ENCODE measurements around the gene L3MBTL3. TPM values are rescaled to one million over a fixed set of nuclear protein-coding genes. Genes with fewer than 3 reads are reported as not detected.

Gene L3MBTL3
- total RNA-seq, 1 experiment from 2014 or later, result 4.7 TPM

DNA sequence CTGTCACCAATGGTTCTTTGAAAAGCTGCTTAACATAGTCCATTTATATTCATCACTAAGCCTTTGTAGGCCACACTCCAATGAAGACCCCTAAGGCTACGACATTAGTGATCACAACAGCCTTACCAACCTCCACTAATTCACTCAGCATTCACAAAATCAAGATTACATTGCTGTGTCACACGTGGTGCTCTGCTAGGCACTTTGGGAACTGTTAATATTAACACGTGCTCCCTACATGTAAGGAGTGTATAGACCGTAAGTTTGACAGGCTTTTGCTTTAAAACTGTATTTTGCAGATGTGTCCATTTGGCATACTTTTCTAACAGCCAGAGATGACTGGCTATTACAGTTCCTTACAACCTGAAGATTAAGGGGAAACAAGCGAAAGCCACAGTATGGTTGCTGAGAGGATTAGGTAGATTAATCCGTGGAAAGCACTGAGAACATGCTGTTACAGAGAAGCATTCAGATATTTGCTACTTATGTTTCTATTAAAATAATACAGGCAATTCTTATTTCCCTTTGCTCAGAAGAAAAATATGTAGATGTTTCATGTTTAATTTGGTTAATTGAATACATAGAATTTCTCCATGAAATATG lies 134.6 kb downstream of the L3MBTL3 start:
- no peaks in the 10 kb centered on the region for H3K23me2 ChIP-seq (ENCODE audit: insufficient read length, low read depth, low read length, poor library complexity, severe bottlenecking)
- TF ChIP-seq, protein P1, sequence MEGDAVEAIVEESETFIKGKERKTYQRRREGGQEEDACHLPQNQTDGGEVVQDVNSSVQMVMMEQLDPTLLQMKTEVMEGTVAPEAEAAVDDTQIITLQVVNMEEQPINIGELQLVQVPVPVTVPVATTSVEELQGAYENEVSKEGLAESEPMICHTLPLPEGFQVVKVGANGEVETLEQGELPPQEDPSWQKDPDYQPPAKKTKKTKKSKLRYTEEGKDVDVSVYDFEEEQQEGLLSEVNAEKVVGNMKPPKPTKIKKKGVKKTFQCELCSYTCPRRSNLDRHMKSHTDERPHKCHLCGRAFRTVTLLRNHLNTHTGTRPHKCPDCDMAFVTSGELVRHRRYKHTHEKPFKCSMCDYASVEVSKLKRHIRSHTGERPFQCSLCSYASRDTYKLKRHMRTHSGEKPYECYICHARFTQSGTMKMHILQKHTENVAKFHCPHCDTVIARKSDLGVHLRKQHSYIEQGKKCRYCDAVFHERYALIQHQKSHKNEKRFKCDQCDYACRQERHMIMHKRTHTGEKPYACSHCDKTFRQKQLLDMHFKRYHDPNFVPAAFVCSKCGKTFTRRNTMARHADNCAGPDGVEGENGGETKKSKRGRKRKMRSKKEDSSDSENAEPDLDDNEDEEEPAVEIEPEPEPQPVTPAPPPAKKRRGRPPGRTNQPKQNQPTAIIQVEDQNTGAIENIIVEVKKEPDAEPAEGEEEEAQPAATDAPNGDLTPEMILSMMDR (conservative IDR thresholded peaks at IDR 0.05), result no peak

More for the DNA sequence above, 134.6 kb downstream of the L3MBTL3 start:
- H3K4me1 ChIP-seq (ENCODE audit: insufficient read depth, low read length), result peaks cover 2% of the 10 kb centered on the region; the same call in 1 of the 2 replicates
- no peaks in the 10 kb centered on the region for H4K20me1 ChIP-seq (ENCODE audit: control insufficient read depth, insufficient read depth, insufficient read length)
- no peak overlapping the region for H4K8ac ChIP-seq (replicated peaks; ENCODE audit: insufficient read length, low read depth, low read length)
- H3K79me1 ChIP-seq (ENCODE audit: insufficient read depth, low read depth, low read length, poor library complexity, severe bottlenecking), result no peaks in the 10 kb centered on the region
- no peak overlapping the region for H3K9ac ChIP-seq (ENCODE audit: extremely low read depth, insufficient read length, low read length)
- no peak overlapping the region for H3K18ac ChIP-seq (ENCODE audit: insufficient read length, low read depth, low read length)
- Mint-ChIP-seq H3K4me1 (peaks cover 5% of the 10 kb centered on the region in 2 experiments; a peak in 3 of 4 replicates), H3K27me3 (ENCODE audit: low read depth) (no peaks in the 10 kb centered on the region), H3K4me3 (no peak overlapping the region), H3K9me3 (peaks cover under 1 to 1% of the 10 kb centered on the region in 2 experiments; a peak in 3 of 5 replicates), H3K36me3 (ENCODE audit: insufficient read depth in 1 of 3, low read depth in 3 of 3) (peaks cover 0 to under 1% (median under 1%) of the 10 kb centered on the region in 3 experiments; a peak in 5 of 7 replicates), H3K27ac (no peak overlapping the region; a peak in 1 of 7 replicates)
- no peak overlapping the region for H2AK5ac ChIP-seq (ENCODE audit: insufficient read length, low read length)
- no peak overlapping the region for H4K5ac ChIP-seq (ENCODE audit: insufficient read length, low read depth, low read length)
- no CpG with 5 or more reads among the region's 6 CpGs for WGBS (ENCODE audit: extremely low coverage, insufficient read length, low lambda C conversion rate)
- no peaks in the 10 kb centered on the region for H3K27me3 ChIP-seq (ENCODE audit: insufficient read depth, low read length)
- no peaks in the 10 kb centered on the region for H3K9me3 ChIP-seq (ENCODE audit: control insufficient read depth, low read depth, low read length)
- no peak overlapping the region for H2BK12ac ChIP-seq (ENCODE audit: insufficient read length, low read depth, low read length)
- H4K91ac ChIP-seq (ENCODE audit: insufficient read length, low read depth, low read length), result no peak overlapping the region
- no peak overlapping the region for H2BK5ac ChIP-seq (ENCODE audit: insufficient read length, low read length)
- no peak for DNase-seq
- H3K14ac ChIP-seq (ENCODE audit: insufficient read depth, low read length), result no peak overlapping the region
- H2BK120ac ChIP-seq (ENCODE audit: low read depth, low read length, poor library complexity, severe bottlenecking), result no peak overlapping the region
- H2BK15ac ChIP-seq (ENCODE audit: low read depth, low read length), result no peak overlapping the region
- H3K4ac ChIP-seq (ENCODE audit: low read depth, low read length), result no peak overlapping the region
- H3K56ac ChIP-seq (ENCODE audit: insufficient read length, low read depth, low read length), result no peak overlapping the region
- no peak overlapping the region for H3K4me2 ChIP-seq (ENCODE audit: insufficient read depth, insufficient read length, low read length)
- no peak overlapping the region for H3K23ac ChIP-seq (ENCODE audit: insufficient read length, low read depth, low read length)
- no peak overlapping the region for H3K27ac ChIP-seq (ENCODE audit: insufficient read length, low read depth, low read length)
- no peaks in the 10 kb centered on the region for H3K79me2 ChIP-seq (ENCODE audit: insufficient read depth, low read length)
- no peak overlapping the region for H2AFZ ChIP-seq (ENCODE audit: low read length)
- no peak overlapping the region for H2BK20ac ChIP-seq (ENCODE audit: low read depth, low read length, poor library complexity, severe bottlenecking)
- H3T11ph ChIP-seq (ENCODE audit: low read length), result no peak overlapping the region
